GM23338 (cell line): ENCODE results near the gene ATF4. TPM values are rescaled to one million over a fixed set of nuclear protein-coding genes. Genes with fewer than 3 reads are reported as not detected.

Experiments used
- ATAC-seq: fragments of 200-7000 bp; cut with Tn5 transposase; 3 replicates; pipeline ENCODE4 v1.9.1; 2020
- DNase-seq: peaks from one replicate; pipeline ENCODE4 v3.0.0-alpha.2; 2015; ENCODE audit warnings: low spot score
- H2AFZ ChIP-seq: fragments of 200-600 bp; sonication (generic); 2 replicates; pipeline ENCODE4 v1.8.0; 2016; ENCODE audit warnings: antibody characterized with exemption, mild to moderate bottlenecking, moderate library complexity
- H3F3A ChIP-seq: fragments of 200-600 bp; sonication (generic); replicated peaks from 2 replicates; pipeline ENCODE4 v1.8.0; 2017; ENCODE audit warnings: antibody characterized with exemption, mixed run types, low read depth
- H3K27ac ChIP-seq: fragments of 200-600 bp; sonication (generic); 2 replicates; pipeline ENCODE4 v1.6.1; 2016; ENCODE audit warnings: low read depth
- H3K27me3 ChIP-seq: fragments of 200-600 bp; sonication (generic); 2 replicates; pipeline ENCODE4 v1.8.0; 2016; ENCODE audit warnings: mild to moderate bottlenecking, mixed run types, moderate library complexity; ENCODE audit not compliant: insufficient read depth
- H3K36me3 ChIP-seq: fragments of 200-600 bp; sonication (generic); 2 replicates; pipeline ENCODE4 v1.8.0; 2016; ENCODE audit warnings: mild to moderate bottlenecking; ENCODE audit not compliant: insufficient read depth
- H3K4me1 ChIP-seq: fragments of 200-600 bp; sonication (generic); 2 replicates; pipeline ENCODE4 v1.8.0; 2016; ENCODE audit warnings: mild to moderate bottlenecking, moderate library complexity; ENCODE audit not compliant: insufficient read depth
- H3K4me2 ChIP-seq: fragments of 200-600 bp; sonication (generic); 2 replicates; pipeline ENCODE4 v1.7.1; 2017; ENCODE audit warnings: mixed run types
- H3K4me3 ChIP-seq: fragments of 200-600 bp; sonication (generic); 2 replicates; pipeline ENCODE4 v1.6.1; 2016; ENCODE audit warnings: mixed run types
- H3K79me2 ChIP-seq: fragments of 200-600 bp; sonication (generic); replicated peaks from 2 replicates; pipeline ENCODE4 v1.8.0; 2017; ENCODE audit warnings: mild to moderate bottlenecking; ENCODE audit not compliant: insufficient read depth
- H3K9me2 ChIP-seq: fragments of 200-600 bp; sonication (generic); 2 replicates; pipeline ENCODE4 v1.8.0; 2017; ENCODE audit not compliant: insufficient read depth
- H4K20me1 ChIP-seq: fragments of 200-600 bp; sonication (generic); replicated peaks from 2 replicates; pipeline ENCODE4 v1.8.0; 2017; ENCODE audit warnings: mild to moderate bottlenecking; ENCODE audit not compliant: insufficient read depth
- H3K27ac Mint-ChIP-seq: 2 replicates; pipeline ENCODE4 v1.8.0; 2020; ENCODE audit warnings: inconsistent platforms, mild to moderate bottlenecking, moderate library complexity, mixed read lengths
- H3K27me3 Mint-ChIP-seq: 3 replicates; pipeline ENCODE4 v1.8.0; 2022; ENCODE audit warnings: low read depth, mild to moderate bottlenecking, moderate library complexity, mixed read lengths, inconsistent platforms; ENCODE audit not compliant: insufficient read depth, poor library complexity
- H3K36me3 Mint-ChIP-seq: 3 replicates; pipeline ENCODE4 v1.8.0; 2021; ENCODE audit warnings: low read depth, mild to moderate bottlenecking, inconsistent platforms, moderate library complexity, mixed read lengths
- H3K4me1 Mint-ChIP-seq: 3 replicates; pipeline ENCODE4 v1.8.0; 2020; ENCODE audit warnings: mild to moderate bottlenecking, inconsistent platforms, mixed read lengths
- H3K4me3 Mint-ChIP-seq: 3 replicates; pipeline ENCODE4 v1.8.0; 2021; ENCODE audit warnings: moderate library complexity, mild to moderate bottlenecking, inconsistent platforms, mixed read lengths
- H3K9me3 Mint-ChIP-seq: 3 replicates; pipeline ENCODE4 v1.8.0; 2020; ENCODE audit warnings: moderate library complexity, mild to moderate bottlenecking, inconsistent platforms, mixed read lengths
- CREB1 ChIP-seq: fragments of 250-450 bp; sonication (Bioruptor Pico); IDR thresholded peaks from 2 replicates; pipeline ENCODE4 v1.5.0; 2020; ENCODE audit warnings: low read depth, mild to moderate bottlenecking, moderate library complexity
- EZH2 ChIP-seq: fragments of 200-600 bp; sonication (generic); IDR thresholded peaks from one replicate; pipeline ENCODE4 v1.8.0; 2017; ENCODE audit warnings: antibody characterized with exemption, mild to moderate bottlenecking, low read depth; ENCODE audit not compliant: unreplicated experiment
- EZH2phosphoT487 ChIP-seq: fragments of 200-600 bp; sonication (generic); IDR thresholded peaks from one replicate; pipeline ENCODE4 v1.8.1; 2018; ENCODE audit warnings: antibody characterized with exemption; ENCODE audit not compliant: unreplicated experiment
- JUNB ChIP-seq: IDR thresholded peaks from one replicate; pipeline ENCODE4 v1.6.1; 2016; ENCODE audit warnings: antibody characterized with exemption; ENCODE audit not compliant: unreplicated experiment
- POLR2AphosphoS5 ChIP-seq: IDR thresholded peaks from 2 replicates; pipeline ENCODE4 v1.6.1; 2016; ENCODE audit warnings: antibody characterized with exemption, low read depth
- ZNF114 ChIP-seq: fragments of 250-450 bp; sonication (Bioruptor Pico); IDR thresholded peaks from 2 replicates; pipeline ENCODE4 v1.5.0; 2020; ENCODE audit warnings: mild to moderate bottlenecking, moderate library complexity
- polyA plus RNA-seq: library from polyadenylated mRNA; unstranded; fragments of >200 nt; fragmentation: Nextera tagmentation; extraction: Ambion mirVana; gene quantifications from 2 replicates; pipeline ENCODE4 v1.2.1, GENCODE V29; 2016
- total RNA-seq: library from RNA; depleted of rRNA; stranded (reverse); fragments of >200 nt; shearing (Covaris generic); gene quantifications from 2 replicates; pipeline ENCODE4 v1.2.3, GENCODE V29; 2014
- TF ChIP-seq, protein P1 (sequence below): IDR thresholded peaks from one replicate; pipeline ENCODE4 v1.6.1; 2018; ENCODE audit warnings: antibody characterized with exemption; ENCODE audit not compliant: unreplicated experiment
- TF ChIP-seq, protein P2 (sequence below): IDR thresholded peaks from 2 replicates; pipeline ENCODE4 v1.6.1; 2016; ENCODE audit warnings: antibody characterized with exemption
- TF ChIP-seq, protein P3 (sequence below), 2 experiments: fragments of 200-600 bp in 1 of 2; sonication (generic) in 1 of 2; conservative IDR thresholded peaks; 2 replicates each; pipeline versions ENCODE4 v1.5.1 to v1.6.1; 2016 to 2017; ENCODE audit warnings: antibody characterized with exemption in 2 of 2, low read depth in 2 of 2, mild to moderate bottlenecking in 2 of 2, moderate library complexity in 1 of 2

The ATF4 gene
- total and polyA plus RNA-seq, 2 experiments from 2014 or later: 446 to 553 TPM

DNA sequence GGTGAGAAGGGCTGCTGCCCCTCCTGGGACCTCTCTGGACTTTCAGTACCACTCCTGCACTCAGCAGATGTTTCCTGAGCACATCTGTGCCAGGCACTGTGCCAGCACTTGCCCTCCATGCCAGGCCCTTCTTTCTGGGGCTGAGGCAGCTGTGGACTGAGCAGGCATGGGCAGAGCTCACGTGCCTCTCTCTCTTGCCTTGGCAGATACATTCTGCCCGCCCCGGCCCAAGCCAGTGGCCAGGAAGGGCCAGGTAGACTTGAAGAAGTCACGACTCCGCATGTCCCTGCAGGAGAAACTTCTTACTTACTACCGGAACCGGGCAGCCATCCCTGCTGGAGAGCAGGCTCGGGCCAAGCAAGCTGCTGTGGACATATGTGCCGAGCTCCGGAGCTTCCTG, 8.3 kb upstream of the ATF4 start (continued):
- TF ChIP-seq CREB1 (CRISPR knock-in tag) (no peak), POLR2AphosphoS5 (no peak), JUNB (no peak), ZNF114 (CRISPR knock-in tag) (no peak), EZH2phosphoT487 (no peak), EZH2 (no peak)
- TF ChIP-seq, protein P1, sequence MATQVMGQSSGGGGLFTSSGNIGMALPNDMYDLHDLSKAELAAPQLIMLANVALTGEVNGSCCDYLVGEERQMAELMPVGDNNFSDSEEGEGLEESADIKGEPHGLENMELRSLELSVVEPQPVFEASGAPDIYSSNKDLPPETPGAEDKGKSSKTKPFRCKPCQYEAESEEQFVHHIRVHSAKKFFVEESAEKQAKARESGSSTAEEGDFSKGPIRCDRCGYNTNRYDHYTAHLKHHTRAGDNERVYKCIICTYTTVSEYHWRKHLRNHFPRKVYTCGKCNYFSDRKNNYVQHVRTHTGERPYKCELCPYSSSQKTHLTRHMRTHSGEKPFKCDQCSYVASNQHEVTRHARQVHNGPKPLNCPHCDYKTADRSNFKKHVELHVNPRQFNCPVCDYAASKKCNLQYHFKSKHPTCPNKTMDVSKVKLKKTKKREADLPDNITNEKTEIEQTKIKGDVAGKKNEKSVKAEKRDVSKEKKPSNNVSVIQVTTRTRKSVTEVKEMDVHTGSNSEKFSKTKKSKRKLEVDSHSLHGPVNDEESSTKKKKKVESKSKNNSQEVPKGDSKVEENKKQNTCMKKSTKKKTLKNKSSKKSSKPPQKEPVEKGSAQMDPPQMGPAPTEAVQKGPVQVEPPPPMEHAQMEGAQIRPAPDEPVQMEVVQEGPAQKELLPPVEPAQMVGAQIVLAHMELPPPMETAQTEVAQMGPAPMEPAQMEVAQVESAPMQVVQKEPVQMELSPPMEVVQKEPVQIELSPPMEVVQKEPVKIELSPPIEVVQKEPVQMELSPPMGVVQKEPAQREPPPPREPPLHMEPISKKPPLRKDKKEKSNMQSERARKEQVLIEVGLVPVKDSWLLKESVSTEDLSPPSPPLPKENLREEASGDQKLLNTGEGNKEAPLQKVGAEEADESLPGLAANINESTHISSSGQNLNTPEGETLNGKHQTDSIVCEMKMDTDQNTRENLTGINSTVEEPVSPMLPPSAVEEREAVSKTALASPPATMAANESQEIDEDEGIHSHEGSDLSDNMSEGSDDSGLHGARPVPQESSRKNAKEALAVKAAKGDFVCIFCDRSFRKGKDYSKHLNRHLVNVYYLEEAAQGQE: no peak
- TF ChIP-seq, protein P2, sequence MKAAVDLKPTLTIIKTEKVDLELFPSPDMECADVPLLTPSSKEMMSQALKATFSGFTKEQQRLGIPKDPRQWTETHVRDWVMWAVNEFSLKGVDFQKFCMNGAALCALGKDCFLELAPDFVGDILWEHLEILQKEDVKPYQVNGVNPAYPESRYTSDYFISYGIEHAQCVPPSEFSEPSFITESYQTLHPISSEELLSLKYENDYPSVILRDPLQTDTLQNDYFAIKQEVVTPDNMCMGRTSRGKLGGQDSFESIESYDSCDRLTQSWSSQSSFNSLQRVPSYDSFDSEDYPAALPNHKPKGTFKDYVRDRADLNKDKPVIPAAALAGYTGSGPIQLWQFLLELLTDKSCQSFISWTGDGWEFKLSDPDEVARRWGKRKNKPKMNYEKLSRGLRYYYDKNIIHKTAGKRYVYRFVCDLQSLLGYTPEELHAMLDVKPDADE: no peak

DNA sequence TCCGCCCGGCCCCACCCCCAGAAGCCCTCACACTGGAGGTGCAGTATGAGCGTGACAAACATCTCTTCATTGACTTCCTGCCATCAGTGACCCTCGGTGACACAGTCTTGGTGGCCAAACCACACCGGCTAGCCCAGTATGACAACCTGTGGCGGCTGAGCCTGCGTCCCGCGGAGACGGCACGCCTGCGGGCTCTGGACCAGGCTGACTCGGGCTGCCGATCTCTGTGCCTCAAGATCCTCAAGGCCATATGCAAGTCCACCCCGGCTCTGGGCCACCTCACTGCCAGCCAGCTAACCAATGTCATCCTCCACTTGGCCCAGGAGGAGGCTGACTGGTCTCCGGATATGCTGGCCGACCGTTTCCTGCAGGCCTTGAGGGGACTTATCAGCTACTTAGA, 6.6 kb upstream of the ATF4 start:
- H3K79me2 ChIP-seq: peaks cover 7% of the 10 kb centered on the region
- H2AFZ ChIP-seq: no peak overlapping the region
- no peak for ATAC-seq

More for the DNA sequence above, 6.6 kb upstream of the ATF4 start:
- Histone ChIP-seq H3K27me3 (peaks cover 51% of the 10 kb centered on the region), H4K20me1 (peaks cover 80% of the 10 kb centered on the region), H3K4me1 (no peaks in the 10 kb centered on the region; the same call in 1 of the 2 replicates), H3K9me2 (no peaks in the 10 kb centered on the region), H3K4me3 (no peak overlapping the region), H3K4me2 (no peak overlapping the region), H3K27ac (no peak overlapping the region), H3K36me3 (peaks cover 57% of the 10 kb centered on the region), H3F3A (peaks cover 20% of the 10 kb centered on the region; the same call in 1 of the 2 replicates)
- no peaks in the 10 kb centered on the region; the same call in 2 of the 3 replicates for H3K9me3 Mint-ChIP-seq
- TF ChIP-seq, protein P3, sequence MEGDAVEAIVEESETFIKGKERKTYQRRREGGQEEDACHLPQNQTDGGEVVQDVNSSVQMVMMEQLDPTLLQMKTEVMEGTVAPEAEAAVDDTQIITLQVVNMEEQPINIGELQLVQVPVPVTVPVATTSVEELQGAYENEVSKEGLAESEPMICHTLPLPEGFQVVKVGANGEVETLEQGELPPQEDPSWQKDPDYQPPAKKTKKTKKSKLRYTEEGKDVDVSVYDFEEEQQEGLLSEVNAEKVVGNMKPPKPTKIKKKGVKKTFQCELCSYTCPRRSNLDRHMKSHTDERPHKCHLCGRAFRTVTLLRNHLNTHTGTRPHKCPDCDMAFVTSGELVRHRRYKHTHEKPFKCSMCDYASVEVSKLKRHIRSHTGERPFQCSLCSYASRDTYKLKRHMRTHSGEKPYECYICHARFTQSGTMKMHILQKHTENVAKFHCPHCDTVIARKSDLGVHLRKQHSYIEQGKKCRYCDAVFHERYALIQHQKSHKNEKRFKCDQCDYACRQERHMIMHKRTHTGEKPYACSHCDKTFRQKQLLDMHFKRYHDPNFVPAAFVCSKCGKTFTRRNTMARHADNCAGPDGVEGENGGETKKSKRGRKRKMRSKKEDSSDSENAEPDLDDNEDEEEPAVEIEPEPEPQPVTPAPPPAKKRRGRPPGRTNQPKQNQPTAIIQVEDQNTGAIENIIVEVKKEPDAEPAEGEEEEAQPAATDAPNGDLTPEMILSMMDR (conservative IDR thresholded peaks at IDR 0.05; ENCODE audit: low read depth in 2 of 2): no peak
- no peak overlapping the region for H3K4me3 Mint-ChIP-seq
- peaks cover 4% of the 10 kb centered on the region for H3K4me1 Mint-ChIP-seq
- H3K36me3 Mint-ChIP-seq: peaks cover 87% of the 10 kb centered on the region
- H3K27ac Mint-ChIP-seq: no peak overlapping the region
- H3K27me3 Mint-ChIP-seq: peaks cover 65% of the 10 kb centered on the region
- DNase-seq: no peak
